Muscle of arm (tissue), 14 donors: ENCODE results near the gene PKP3. TPM values are rescaled to one million over a fixed set of nuclear protein-coding genes. Genes with fewer than 3 reads are reported as not detected.
"Not testable (repeated sequence)": the region's sequence is repeated elsewhere in the genome, so short reads cannot be mapped to it uniquely, and the experiment has no call there.

ENCODE experiments used
- DNase-seq: peaks from one replicate; pipeline ENCODE4 v3.0.0-alpha.2; 2013
- long read RNA-seq, 11 donors: transcript quantifications; one replicate each; lab custom pipeline, GENCODE V29; 2026
- polyA plus RNA-seq, 12 donors: library from polyadenylated mRNA; unstranded; fragments of 120-200 nt; gene quantifications; one replicate each; pipeline ENCODE4 v1.2.1, GENCODE V29; 2013; ENCODE audit not compliant: insufficient read length in 12 of 12

PKP3 gene, protein sequence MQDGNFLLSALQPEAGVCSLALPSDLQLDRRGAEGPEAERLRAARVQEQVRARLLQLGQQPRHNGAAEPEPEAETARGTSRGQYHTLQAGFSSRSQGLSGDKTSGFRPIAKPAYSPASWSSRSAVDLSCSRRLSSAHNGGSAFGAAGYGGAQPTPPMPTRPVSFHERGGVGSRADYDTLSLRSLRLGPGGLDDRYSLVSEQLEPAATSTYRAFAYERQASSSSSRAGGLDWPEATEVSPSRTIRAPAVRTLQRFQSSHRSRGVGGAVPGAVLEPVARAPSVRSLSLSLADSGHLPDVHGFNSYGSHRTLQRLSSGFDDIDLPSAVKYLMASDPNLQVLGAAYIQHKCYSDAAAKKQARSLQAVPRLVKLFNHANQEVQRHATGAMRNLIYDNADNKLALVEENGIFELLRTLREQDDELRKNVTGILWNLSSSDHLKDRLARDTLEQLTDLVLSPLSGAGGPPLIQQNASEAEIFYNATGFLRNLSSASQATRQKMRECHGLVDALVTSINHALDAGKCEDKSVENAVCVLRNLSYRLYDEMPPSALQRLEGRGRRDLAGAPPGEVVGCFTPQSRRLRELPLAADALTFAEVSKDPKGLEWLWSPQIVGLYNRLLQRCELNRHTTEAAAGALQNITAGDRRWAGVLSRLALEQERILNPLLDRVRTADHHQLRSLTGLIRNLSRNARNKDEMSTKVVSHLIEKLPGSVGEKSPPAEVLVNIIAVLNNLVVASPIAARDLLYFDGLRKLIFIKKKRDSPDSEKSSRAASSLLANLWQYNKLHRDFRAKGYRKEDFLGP
- 10 to 100 TPM in 3 of 12 donors, 1 to 10 TPM in 1, under 1 TPM in 4, not detected in 4; 0.24 to 30.6 (median 2.7) TPM for polyA plus RNA-seq
- long read RNA-seq, donor 1, partial matches to known transcripts = 5 of 9 reads
- long read RNA-seq, donor 1, other reads (novel, unspliced or antisense) = 0 of 9 reads
- long read RNA-seq, donor 2 = 0 reads
- long read RNA-seq, donor 3 = 0 reads
- long read RNA-seq, donor 4 = 0 reads
- long read RNA-seq, donor 5 = 0 reads
- long read RNA-seq, donor 6 = 0 reads
- long read RNA-seq, donor 7, partial matches to known transcripts = 0 of 2 reads
- long read RNA-seq, donor 7, other reads (novel, unspliced or antisense) = 0 of 2 reads
- long read RNA-seq, donor 8 = 0 reads
- long read RNA-seq, donor 9 = 0 reads
- long read RNA-seq, donor 10 = 0 reads
- long read RNA-seq, donor 11 = 0 reads

DNA sequence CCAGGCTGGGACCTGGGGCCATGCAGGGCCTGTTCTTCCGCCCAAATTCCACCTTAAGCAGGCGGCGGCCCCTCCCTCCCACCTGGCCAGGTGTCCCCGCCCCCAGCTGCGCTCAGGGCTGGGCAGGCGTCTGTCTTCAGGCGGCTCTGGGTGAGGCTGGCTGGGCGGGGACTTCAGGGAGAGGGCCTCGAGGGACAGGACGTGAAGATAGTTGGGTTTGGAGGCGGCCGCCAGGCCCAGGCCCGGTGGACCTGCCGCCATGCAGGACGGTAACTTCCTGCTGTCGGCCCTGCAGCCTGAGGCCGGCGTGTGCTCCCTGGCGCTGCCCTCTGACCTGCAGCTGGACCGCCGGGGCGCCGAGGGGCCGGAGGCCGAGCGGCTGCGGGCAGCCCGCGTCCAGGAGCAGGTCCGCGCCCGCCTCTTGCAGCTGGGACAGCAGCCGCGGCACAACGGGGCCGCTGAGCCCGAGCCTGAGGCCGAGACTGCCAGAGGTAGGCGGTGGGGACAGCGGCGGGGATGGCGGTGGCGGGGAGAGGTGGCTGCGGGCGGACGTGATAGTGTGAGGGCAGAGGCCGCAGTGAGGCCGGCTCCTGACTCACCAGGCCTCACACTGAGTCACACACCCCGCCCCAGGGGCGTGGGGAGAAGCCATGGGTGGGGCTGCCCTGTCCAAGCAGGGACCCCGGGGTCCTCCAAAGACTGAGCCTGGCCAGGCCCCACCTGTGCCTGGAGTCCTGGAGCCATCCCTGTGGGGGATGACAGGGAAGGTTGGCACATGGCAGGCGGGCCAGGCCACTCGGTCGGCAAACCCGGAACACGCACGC lies at the start of gene PKP3:
TSS of gene PKP3 (plus strand) at position 176 of the 824 bp plus-strand sequence. CDS start at position 260, 84 bp downstream.
- no peak for DNase-seq

DNA sequence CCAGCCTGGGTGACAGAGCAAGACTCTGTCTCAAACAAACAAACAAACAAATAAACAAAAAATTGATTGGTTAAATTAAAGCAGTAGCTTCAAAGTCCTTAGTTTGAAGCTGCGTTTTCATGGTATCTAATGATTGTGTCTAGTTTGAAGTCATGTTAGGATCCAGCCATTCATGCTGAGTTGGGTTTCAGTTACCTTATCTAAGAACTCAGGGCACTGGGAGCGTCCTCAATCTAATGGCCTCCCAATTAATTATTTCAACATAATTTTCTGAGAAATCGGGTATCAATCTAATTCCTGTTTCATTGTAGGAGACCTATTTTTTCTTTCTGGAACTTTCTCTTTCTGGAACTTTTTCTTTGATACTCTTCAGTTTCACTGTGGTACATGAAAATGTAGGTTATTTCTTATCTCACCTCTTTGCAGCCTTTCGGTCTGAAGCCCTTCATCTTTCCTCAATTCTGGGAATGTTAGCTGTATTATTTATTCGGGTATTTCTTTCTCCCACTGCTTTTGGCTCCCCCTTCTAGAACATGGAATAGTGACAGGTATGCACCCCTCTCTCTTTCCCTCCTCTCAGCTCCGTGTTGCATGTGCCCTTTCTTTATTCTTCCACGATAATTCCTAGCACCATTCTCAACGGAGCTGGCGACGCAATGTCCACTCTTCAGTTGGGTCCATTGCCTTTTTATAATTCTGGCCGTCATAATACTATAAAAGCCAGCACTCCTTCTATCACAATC lies 49.0 kb upstream of the PKP3 start:
- DNase-seq = no peak

DNA sequence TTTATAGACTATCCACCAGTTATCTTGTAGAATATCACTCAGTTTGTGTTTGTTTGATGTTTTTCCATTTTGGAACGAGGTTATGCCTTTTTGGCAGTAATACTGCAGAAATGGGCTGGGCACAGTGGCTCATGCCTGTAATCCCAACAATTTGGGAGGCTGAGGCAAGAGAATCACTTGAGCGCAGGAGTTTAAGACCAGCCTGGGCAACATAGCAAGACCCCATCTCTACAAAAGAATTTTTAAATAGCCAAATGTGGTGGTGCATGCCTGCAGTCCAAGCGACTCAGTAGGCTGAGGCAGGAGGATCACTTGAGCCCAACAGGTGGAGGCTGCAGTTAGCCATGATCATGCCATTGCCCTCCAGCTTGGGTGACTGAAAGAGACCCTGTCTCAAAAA lies 47.5 kb upstream of the PKP3 start:
- no peak for DNase-seq

GRCh38 chr11:349270-349954 lies 44.6 kb upstream of the PKP3 start:
- not testable (repeated sequence) for DNase-seq

- not testable (repeated sequence) for DNase-seq
These were observed 43.8 kb upstream of the PKP3 start for GRCh38 chr11:350033-350722.

DNA sequence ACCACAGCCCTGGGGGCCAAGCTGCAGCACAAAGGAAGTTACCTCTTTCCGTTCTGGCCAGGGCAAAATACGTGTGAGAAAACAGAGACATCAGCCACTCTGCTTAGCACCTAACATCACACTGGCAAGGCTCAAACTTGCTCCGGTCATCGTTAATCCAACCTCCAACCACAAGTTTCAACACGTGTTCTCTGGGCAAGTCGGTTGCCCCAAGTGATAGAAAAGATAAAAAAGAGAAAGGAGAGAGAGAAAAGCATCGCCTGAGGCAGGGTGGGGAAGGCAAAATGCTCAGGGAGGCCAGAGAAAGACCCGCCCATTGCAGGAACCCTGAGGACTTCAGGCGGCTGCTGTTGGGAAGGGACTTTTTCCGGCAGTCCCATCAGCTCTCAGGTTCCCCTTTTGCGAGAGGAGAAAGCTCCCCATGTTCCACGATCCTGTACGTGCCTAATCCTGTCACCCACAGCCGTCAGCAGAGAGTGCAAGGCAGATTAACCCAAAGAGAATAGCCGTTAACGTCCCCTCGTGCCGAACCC lies 43.2 kb upstream of the PKP3 start:
- DNase-seq = peak; percentile 43

DNA sequence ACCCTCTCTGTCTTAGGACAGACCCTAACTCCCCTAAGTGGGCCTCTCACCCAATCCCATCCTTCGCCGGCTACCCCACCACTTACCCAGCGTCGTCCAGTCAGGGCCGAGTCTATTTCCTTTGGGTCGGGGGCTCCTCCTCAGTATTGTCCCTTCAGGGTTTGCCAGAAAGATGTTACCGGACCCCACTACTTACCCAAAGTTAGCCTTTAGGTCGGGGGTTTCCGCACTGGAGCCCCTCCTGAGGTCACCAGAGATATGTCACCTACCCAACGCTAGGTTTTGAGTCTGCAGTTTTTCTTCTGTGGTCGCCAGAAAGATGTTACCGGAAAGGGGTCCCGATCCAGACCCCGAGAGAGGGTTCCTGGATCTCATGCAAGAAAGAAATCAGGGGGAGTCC lies 42.6 kb upstream of the PKP3 start:
- no peak for DNase-seq

GRCh38 chr11:352456-353031 lies 41.5 kb upstream of the PKP3 start:
- no peak for DNase-seq

DNA sequence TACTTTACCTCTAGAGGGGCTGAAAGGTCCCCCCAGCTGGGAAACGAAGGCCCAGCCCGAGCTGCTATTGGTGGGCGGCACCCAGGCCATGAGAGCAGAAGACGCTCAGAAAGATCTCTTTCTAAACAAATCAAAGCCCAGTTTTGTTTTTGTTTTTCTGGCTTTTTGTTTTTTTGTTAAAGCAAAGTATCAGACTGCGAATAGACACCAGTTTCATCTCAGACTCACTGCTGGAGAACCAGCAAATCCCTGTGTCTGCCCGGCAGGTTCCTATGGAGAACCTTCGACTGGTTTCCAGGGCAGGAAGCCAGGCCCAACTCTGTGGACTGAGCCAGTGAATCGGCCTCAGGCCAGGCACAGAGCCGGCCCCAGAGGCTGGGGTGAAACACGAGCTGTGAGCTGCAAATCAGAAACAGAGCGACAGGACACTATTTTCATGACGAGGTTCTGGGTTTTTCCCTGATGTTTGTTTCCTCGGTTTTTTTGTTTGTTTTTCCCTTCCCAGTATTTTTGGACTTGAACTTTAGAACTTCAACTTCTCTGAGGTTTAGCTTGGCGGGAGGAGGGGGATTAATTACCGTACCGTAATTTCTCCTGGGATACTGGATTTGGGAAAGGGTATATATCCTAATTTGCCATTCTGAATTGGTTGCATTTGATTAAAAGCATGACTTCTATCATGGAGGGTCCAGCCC lies 40.7 kb upstream of the PKP3 start:
- peak; percentile 91 for DNase-seq

- DNase-seq = peak; percentile 95
These were observed 38.2 kb upstream of the PKP3 start for GRCh38 chr11:355581-356458.

DNA sequence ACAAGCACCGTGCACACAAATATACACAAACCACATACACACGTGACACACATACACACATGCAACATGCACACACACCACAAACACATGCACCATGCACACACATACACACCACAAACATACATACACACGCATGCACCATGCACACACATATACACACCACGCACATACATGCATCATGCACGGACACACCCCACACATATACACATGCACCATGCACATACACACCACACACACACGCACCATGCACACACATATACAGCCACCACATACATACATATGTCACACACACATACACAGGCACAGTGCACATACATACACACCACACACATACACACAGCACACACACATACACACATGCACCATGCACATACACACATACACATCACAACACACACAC lies 37.4 kb upstream of the PKP3 start:
- no peak for DNase-seq

DNA sequence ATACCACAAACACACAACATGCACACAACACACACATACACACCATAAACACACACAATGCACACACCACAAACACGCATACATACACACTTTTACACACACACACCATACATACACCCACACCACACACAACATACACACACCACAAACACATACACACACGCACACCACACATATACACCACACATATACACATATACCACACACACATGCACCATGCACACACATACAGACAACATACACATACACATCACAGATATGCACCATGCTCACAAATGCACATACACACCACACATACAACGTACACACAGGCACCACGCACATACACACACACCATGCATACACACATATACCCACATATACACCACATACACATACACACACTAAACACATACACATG lies 36.4 kb upstream of the PKP3 start:
- no peak for DNase-seq

DNA sequence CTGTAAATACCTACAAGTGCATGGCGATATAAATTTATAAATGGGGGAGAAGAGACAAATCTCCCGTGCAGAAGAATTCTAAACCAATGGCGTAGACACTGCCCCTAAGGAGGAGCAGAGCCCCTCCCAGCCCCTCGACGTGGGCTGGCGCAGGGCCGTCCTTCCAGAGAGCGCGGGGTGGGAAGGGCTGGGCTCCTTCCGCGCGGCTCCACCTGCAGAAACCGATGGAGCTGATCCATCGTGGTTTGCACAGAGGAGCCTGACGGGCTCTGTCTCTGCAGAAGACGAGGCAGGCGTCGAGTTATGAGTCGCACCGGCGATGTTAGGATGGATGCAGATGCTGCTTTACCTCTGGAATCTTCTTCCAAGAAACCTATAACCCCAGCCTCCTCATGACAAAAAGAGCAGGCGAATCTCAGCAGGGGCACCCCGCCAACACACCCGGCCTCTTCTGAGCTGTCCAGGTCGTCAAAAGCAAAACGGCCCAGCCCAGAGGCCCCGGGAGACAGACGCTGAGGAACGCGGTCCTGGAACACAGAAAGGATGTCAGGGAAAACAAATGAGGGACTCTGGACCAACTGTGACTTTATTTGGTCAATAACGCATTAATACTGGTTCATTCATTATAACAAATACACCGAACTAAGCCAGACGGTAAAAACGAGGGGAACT lies 35.7 kb upstream of the PKP3 start:
- no peak for DNase-seq

GRCh38 chr11:359181-359714 lies 34.8 kb upstream of the PKP3 start:
- DNase-seq = no peak

DNA sequence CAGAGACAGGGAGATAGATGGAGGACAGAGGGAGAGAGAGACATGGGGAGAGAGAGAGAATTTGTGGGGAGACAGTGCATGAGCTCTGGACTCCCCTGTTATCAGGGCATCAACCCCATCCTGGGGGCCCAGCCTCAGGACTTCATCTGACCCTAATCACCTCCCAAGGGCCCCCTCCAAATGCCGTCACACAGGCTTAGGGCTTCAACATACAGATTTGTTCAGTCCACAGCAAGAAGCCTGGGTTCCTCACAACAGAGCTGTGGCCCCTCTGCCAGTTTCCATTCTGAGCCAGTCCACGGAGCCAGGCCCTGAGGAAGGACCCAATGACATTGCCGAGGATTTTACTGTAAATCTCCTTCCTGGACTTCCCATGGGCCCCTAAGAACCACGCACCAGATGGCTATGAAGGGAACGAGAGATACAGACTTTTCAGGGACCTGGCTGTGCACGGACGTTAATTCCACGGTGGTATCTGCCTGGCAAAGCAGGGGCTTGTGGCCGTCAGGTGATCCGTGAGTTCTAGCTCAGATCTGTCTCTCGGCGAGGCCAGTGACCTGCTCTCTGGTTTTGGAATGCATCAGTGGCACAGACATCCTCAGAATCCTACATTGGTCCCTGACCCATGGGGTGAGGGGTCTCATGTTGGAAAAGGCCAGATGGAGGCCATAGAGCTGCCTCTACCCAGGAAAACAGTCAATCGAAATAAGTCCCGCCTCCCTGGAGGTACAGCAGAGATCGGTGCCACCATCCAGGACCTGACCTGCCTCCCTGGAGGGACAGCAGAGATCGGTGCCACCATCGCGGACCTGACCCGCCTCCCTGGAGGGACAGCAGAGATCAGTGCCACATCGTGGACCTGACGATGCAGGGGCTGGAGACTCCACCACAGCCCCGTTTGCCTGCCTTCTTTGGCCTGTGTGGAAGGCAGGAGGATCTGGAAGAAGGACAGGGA lies 33.4 kb upstream of the PKP3 start:
- DNase-seq = no peak
